ENCODE data around the gene TENM3. TPM values are rescaled to one million over a fixed set of nuclear protein-coding genes. Genes with fewer than 3 reads are reported as not detected.

Gene TENM3
- total RNA-seq, 1 donor from 2014 or later, result not detected

DNA sequence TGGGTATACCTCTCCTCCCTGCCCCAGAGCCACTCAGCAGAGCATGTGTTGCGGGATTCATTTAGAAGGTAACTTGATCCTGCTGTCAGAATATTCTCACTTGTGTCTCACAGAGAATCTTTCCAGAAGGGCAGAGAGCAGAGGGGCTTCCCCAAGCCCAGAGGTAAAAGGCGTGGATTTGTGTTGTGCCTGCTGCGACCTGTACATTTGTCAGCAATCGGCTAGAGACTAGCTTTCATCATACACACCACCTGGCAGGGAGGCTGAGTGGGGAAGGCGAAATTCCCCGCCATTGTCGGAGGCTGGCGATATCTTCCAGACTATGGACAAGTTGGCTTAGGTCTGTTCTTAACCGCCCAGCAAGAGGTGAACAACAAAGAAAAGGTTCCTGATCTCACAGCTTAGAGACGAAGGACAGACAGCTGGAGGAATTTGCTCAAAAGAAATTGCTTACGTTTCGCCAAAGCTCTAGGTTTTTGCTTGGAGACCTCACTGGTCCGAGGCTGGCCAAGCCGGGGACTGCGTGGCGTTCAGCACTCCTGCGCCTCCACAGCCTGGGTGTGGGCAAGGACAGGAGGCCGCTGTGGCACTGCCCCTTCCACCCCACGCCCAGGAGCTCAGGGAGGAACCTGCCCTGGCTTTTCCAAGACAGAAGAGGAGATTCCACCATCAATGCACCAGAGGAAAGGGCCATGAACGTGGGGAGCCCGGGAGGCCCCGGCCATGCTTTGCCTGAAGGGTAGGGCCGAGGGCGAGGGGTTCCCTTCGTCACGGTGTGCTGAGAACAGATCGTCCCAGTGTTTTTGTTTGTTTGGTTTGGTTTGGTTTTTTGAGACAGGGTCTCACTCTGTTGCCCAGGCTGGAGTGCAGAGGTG is 604.6 kb downstream of the TENM3 start:
- H3K27ac Mint-ChIP-seq, result no peak overlapping the region
- no peak for DNase-seq (ENCODE audit: low spot score)
- intact Hi-C loops (cut with micrococcal nuclease), result no loop called here
- no peaks in the 10 kb centered on the region for H3K9me3 Mint-ChIP-seq
- H3K27me3 Mint-ChIP-seq (ENCODE audit: insufficient read depth), result peaks cover 5% of the 10 kb centered on the region
- no peaks in the 10 kb centered on the region for H3K36me3 Mint-ChIP-seq (ENCODE audit: low read depth)
- H3K4me1 Mint-ChIP-seq (ENCODE audit: low read depth), result no peaks in the 10 kb centered on the region
- no peak overlapping the region for H3K4me3 Mint-ChIP-seq

- Mint-ChIP-seq H3K4me3 (no peak overlapping the region), H3K9me3 (no peaks in the 10 kb centered on the region), H3K27ac (no peak overlapping the region), H3K4me1 (ENCODE audit: low read depth) (no peaks in the 10 kb centered on the region), H3K27me3 (ENCODE audit: insufficient read depth) (peaks cover 3% of the 10 kb centered on the region), H3K36me3 (ENCODE audit: low read depth) (no peaks in the 10 kb centered on the region)
- intact Hi-C loops (cut with micrococcal nuclease), result no loop called here
- no peak for DNase-seq (ENCODE audit: low spot score)
These were observed 605.5 kb downstream of the TENM3 start for GRCh38 chr4:182848685-182849084.
